GM12878 (cell line): ENCODE data around the gene SEC63. TPM values are rescaled to one million over a fixed set of nuclear protein-coding genes. Genes with fewer than 3 reads are reported as not detected.

Experiments
- ATAC-seq: fragments of 200-7000 bp; cut with Tn5 transposase; 3 replicates; pipeline ENCODE4 v1.9.1; 2020; ENCODE audit warnings: mild to moderate bottlenecking, moderate library complexity
- BruUV-seq: library from RNA; stranded (reverse); fragments of 400-500 nt; replicated peaks from 2 replicates; lab custom pipeline; 2021; lab: Mats Ljungman, UMichigan
- CTCF ChIA-PET: fragments of 300-600 bp; sonication (Branson Sonifier 250); formaldehyde crosslinking; extraction: SDS; loops from one replicate; lab custom pipeline; 2021; ENCODE audit warnings: inconsistent platforms; lab: Yijun Ruan, JAX
- POLR2A ChIA-PET: fragments of 350-600 bp; formaldehyde crosslinking; extraction: SDS; loops from one replicate; lab custom pipeline; 2021; ENCODE audit warnings: inconsistent platforms; lab: Charles Lee
- RAD21 ChIA-PET: fragments of 300-600 bp; sonication (Branson Sonifier 250); formaldehyde crosslinking; loops from one replicate; lab custom pipeline; 2023; ENCODE audit warnings: antibody characterized with exemption; ENCODE audit not compliant: unreplicated experiment; lab: Charles Lee
- SMC1A ChIA-PET: fragments of 300-600 bp; sonication (Branson Sonifier 250); formaldehyde crosslinking; loops from one replicate; lab custom pipeline; 2023; ENCODE audit not compliant: unreplicated experiment, uncharacterized antibody; lab: Charles Lee
- DNase-seq: peaks from one replicate; pipeline ENCODE4 v3.0.0-alpha.2; 2011; ENCODE audit warnings: low read depth, low spot score
- FAIRE-seq: peaks from 3 replicates; lab custom pipeline; 2011; peaks lifted over from hg19 to GRCh38; lab: Jason Lieb, UNC
- H2AFZ ChIP-seq: 2 replicates; pipeline ENCODE4 v1.6.0; 2011; ENCODE audit warnings: low read depth, low read length, control low read depth; ENCODE audit not compliant: control insufficient read depth
- H3K27ac ChIP-seq: 2 replicates; pipeline ENCODE4 v1.5.1; 2011; ENCODE audit warnings: control low read depth; ENCODE audit not compliant: control insufficient read depth, insufficient read depth
- H3K27me3 ChIP-seq, 2 experiments: replicated peaks in 1 of 2; 2 replicates each; pipeline versions ENCODE4 v1.6.0 to v1.6.1; 2011; ENCODE audit warnings: low read length in 1 of 2; ENCODE audit not compliant: control insufficient read depth in 2 of 2, insufficient read depth in 2 of 2
- H3K36me3 ChIP-seq, 2 experiments: 2 replicates each; pipeline ENCODE4 v1.5.1; 2011; ENCODE audit warnings: low read length in 1 of 2; ENCODE audit not compliant: control insufficient read depth in 2 of 2, insufficient read depth in 2 of 2
- H3K4me1 ChIP-seq: 2 replicates; pipeline ENCODE4 v1.6.1; 2011; ENCODE audit warnings: mild to moderate bottlenecking, low read length, moderate library complexity, mixed read lengths; ENCODE audit not compliant: control insufficient read depth, insufficient read depth
- H3K4me2 ChIP-seq: 2 replicates; pipeline ENCODE4 v1.6.0; 2011; ENCODE audit warnings: control low read depth; ENCODE audit not compliant: control insufficient read depth, insufficient read depth
- H3K4me3 ChIP-seq: fragments of 200-600 bp; sonication (generic); 2 replicates; pipeline ENCODE4 v1.5.1; 2016
- H3K79me2 ChIP-seq: 2 replicates; pipeline ENCODE4 v1.6.0; 2011; ENCODE audit warnings: low read length; ENCODE audit not compliant: control insufficient read depth, insufficient read depth
- H3K9ac ChIP-seq: 2 replicates; pipeline ENCODE4 v1.8.0; 2011; ENCODE audit warnings: low read length, control low read depth, mixed read lengths; ENCODE audit not compliant: control insufficient read depth, insufficient read depth
- H3K9me3 ChIP-seq: replicated peaks from 3 replicates; pipeline ENCODE4 v1.5.1; 2011; ENCODE audit warnings: mild to moderate bottlenecking, low read length; ENCODE audit not compliant: control insufficient read depth, insufficient read depth
- H4K20me1 ChIP-seq: 2 replicates; pipeline ENCODE4 v1.6.0; 2011; ENCODE audit not compliant: control insufficient read depth, insufficient read depth
- FOS ChIP-seq: IDR thresholded peaks from 3 replicates; pipeline ENCODE4 v1.6.1; 2011; ENCODE audit warnings: borderline replicate concordance; ENCODE audit not compliant: insufficient read length; ENCODE audit errors: extremely low read depth
- FOXK2 ChIP-seq: fragments of 450-650 bp; IDR thresholded peaks from 2 replicates; pipeline ENCODE4 v1.6.1; 2017; ENCODE audit warnings: mild to moderate bottlenecking, moderate library complexity
- JUNB ChIP-seq: IDR thresholded peaks from 2 replicates; pipeline ENCODE4 v1.6.1; 2016; ENCODE audit warnings: antibody characterized with exemption, mild to moderate bottlenecking
- MEF2A ChIP-seq: IDR thresholded peaks from 2 replicates; pipeline ENCODE4 v1.6.1; 2011; ENCODE audit warnings: low read depth, mild to moderate bottlenecking, low read length, moderate library complexity; ENCODE audit not compliant: insufficient read depth
- PAX8 ChIP-seq: fragments of 450-650 bp; IDR thresholded peaks from 2 replicates; pipeline ENCODE4 v1.6.1; 2017; ENCODE audit warnings: mild to moderate bottlenecking, moderate library complexity
- POLR2AphosphoS2 ChIP-seq: IDR thresholded peaks from 2 replicates; pipeline ENCODE4 v1.6.1; 2011; ENCODE audit warnings: low read depth, mild to moderate bottlenecking, low read length, improper control_type of control experiment, moderate library complexity
- RUNX3 ChIP-seq: IDR thresholded peaks from 2 replicates; pipeline ENCODE4 v1.6.1; 2012; ENCODE audit warnings: low read length, inconsistent platforms
- SMAD5 ChIP-seq: IDR thresholded peaks from 2 replicates; pipeline ENCODE4 v1.6.1; 2016; ENCODE audit warnings: antibody characterized with exemption, low read depth
- SREBF2 ChIP-seq: IDR thresholded peaks from 2 replicates; pipeline ENCODE4 v1.6.1; 2012; ENCODE audit warnings: mild to moderate bottlenecking, low read length
- ZNF207 ChIP-seq: fragments of 450-650 bp; IDR thresholded peaks from 2 replicates; pipeline ENCODE4 v1.6.1; 2014; ENCODE audit warnings: antibody characterized with exemption, mild to moderate bottlenecking, borderline replicate concordance
- WGBS: methylation state at CpG from one replicate; pipeline ENCODE4 v1.1.6; 2016; ENCODE audit warnings: low lambda C conversion rate; ENCODE audit not compliant: insufficient replicate concordance, insufficient coverage; ENCODE audit errors: missing lambda C conversion rate; 5-methylcytosine and 5-hydroxymethylcytosine counted together
- in situ Hi-C: fragments of 300-500 bp; cut with MboI; formaldehyde crosslinking; loops from 9 replicates; pipeline ENCODE4 v1.14.3; 2018; ENCODE audit warnings: mixed read lengths
- intact Hi-C: fragments of 100-400 bp; cut with micrococcal nuclease; formaldehyde crosslinking; loops from one replicate; pipeline ENCODE4 v1.14.2; 2022; ENCODE audit not compliant: unreplicated experiment
- polyA plus RNA-seq, 11 experiments: library from polyadenylated mRNA; depleted of rRNA in 4 of 11; unstranded in 6 of 11; stranded (reverse) in 5 of 11; fragments of >200 nt; fragmentation: Nextera tagmentation in 4 of 11; fragmentation: Illumina TruSeq in 1 of 11; extraction: Ambion mirVana in 4 of 11; extraction: Trizol in 1 of 11; gene quantifications; 1 replicate in 1 of 11; 2 replicates in 10 of 11; pipeline versions ENCODE4 v1.2.1 to v1.2.3, GENCODE V29; 2011 to 2016; ENCODE audit warnings: inconsistent platforms in 2 of 11, missing spikeins in 2 of 11, low read depth in 1 of 11
- total RNA-seq, 4 experiments: library from RNA; depleted of rRNA in 3 of 4; stranded (reverse); fragments of >200 nt in 3 of 4; fragmentation: Illumina TruSeq in 1 of 4; extraction: Trizol in 1 of 4; gene quantifications; 2 replicates each; pipeline versions ENCODE4 v1.2.1 to v1.2.3, GENCODE V29; 2013 to 2021
- TF ChIP-seq, protein P1 (sequence below): IDR thresholded peaks from 2 replicates; pipeline ENCODE4 v1.6.1; 2012; ENCODE audit warnings: low read depth, low read length, improper control_type of control experiment
- TF ChIP-seq, protein P2 (sequence below): IDR thresholded peaks from 2 replicates; pipeline ENCODE4 v1.6.1; 2011; ENCODE audit warnings: borderline replicate concordance, low read depth, mild to moderate bottlenecking, moderate library complexity, low read length; ENCODE audit not compliant: insufficient read depth, poor library complexity, severe bottlenecking

The SEC63 gene
- total and polyA plus RNA-seq, 10 of the 15 experiments (the other 5 are each of a cell fraction or from before 2014, with no cell fraction given) = 10.1 to 87.0 (median 34.3) TPM

DNA sequence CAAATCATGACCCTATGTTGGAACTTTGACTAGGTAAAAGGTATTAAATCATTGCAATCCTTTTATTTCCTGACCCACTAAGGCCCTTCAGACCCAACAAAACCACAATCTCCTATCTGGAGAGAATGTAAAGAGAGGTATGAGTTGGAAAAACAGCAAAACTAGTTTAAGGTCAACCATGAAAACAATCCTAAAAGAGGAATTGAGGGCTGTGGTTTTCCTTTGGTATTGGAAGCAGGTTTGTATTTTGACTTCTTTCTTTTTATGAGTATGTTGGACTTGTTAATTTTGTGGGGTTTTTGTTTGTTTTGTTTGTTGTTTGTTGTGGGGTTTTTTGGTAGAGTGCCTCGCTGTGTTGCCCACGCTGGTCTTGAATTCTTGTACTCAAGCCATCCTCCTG is 4.7 kb upstream of the SEC63 start:
- CTCF ChIA-PET = no interaction called here
- DNase-seq (no peak), FAIRE-seq (no peak), ATAC-seq (no peak)
- H3K4me2 ChIP-seq = no peak overlapping the region
- no peak overlapping the region for H3K4me3 ChIP-seq
- H3K9ac ChIP-seq = no peak overlapping the region
- no peaks in the 10 kb centered on the region for H4K20me1 ChIP-seq
- no peak overlapping the region for H3K27ac ChIP-seq
- BruUV-seq = no TSS peak
- H2AFZ ChIP-seq = no peak overlapping the region
- WGBS = 64% methylated on average over 2 of the region's 2 CpGs
- intact Hi-C loops (no loop called here), in situ Hi-C loops (no loop called here)
- SMC1A ChIA-PET = no interaction called here
- POLR2A ChIA-PET = no interaction called here
- H3K79me2 ChIP-seq = peaks cover 3% of the 10 kb centered on the region
- no peaks in the 10 kb centered on the region for H3K9me3 ChIP-seq
- no peaks in the 10 kb centered on the region for H3K27me3 ChIP-seq
- TF ChIP-seq ZNF207 (no peak), JUNB (no peak), PAX8 (no peak), MEF2A (no peak), SREBF2 (no peak), SMAD5 (no peak), POLR2AphosphoS2 (no peak)
- TF ChIP-seq, protein P1, sequence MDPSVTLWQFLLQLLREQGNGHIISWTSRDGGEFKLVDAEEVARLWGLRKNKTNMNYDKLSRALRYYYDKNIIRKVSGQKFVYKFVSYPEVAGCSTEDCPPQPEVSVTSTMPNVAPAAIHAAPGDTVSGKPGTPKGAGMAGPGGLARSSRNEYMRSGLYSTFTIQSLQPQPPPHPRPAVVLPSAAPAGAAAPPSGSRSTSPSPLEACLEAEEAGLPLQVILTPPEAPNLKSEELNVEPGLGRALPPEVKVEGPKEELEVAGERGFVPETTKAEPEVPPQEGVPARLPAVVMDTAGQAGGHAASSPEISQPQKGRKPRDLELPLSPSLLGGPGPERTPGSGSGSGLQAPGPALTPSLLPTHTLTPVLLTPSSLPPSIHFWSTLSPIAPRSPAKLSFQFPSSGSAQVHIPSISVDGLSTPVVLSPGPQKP = no peak
- no peaks in the 10 kb centered on the region for H3K4me1 ChIP-seq
- RAD21 ChIA-PET = no interaction called here
- H3K36me3 ChIP-seq = no peaks in the 10 kb centered on the region

DNA sequence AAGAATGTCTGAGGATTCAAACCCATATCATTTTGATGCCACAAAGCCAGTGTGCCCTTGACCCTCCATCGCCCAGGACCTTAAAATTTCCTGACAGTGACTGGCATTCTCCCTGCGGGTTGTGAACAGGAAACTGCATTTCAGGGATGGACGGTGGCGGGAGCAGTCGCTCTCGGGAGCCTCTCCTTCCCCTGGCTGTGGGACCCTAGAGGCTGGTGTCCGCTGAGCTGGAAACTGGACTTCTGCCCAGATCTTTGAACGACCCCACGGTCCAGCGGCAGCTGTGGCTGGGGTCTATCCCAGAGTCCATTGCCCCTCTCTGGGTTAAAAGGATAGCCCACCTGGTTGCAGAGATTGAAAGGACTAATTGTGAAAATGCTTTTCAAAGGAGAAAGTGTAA is 1.4 kb upstream of the SEC63 start:
- H3K4me2 ChIP-seq = no peak overlapping the region
- no peaks in the 10 kb centered on the region for H3K9me3 ChIP-seq
- H3K27me3 ChIP-seq = no peaks in the 10 kb centered on the region
- ChIA-PET SMC1A (no interaction called here), POLR2A (no interaction called here), CTCF (interaction anchor here (0.9 kb wide), 1 partner anchor 20 kb away, joined by 3 read pairs; no protein-coding TSS in a partner anchor), RAD21 (no interaction called here)
- no peak overlapping the region for H3K27ac ChIP-seq
- no peaks in the 10 kb centered on the region for H4K20me1 ChIP-seq
- no peak overlapping the region for H3K9ac ChIP-seq
- H3K36me3 ChIP-seq = peaks cover 0 to 5% of the 10 kb centered on the region in 2 experiments; a peak in 1 of 4 replicates
- H2AFZ ChIP-seq = no peak overlapping the region
- no peaks in the 10 kb centered on the region; the same call in 1 of the 2 replicates for H3K4me1 ChIP-seq
- no peak overlapping the region for H3K4me3 ChIP-seq
- no TSS peak for BruUV-seq
- in situ Hi-C loops (no loop called here), intact Hi-C loops (loop anchor here (5.0 kb wide), 1 partner anchor 1413 kb away; no protein-coding TSS in a partner anchor)
- FAIRE-seq (no peak), ATAC-seq (no peak), DNase-seq (no peak)
- 73% methylated on average over 10 of the region's 10 CpGs for WGBS
- H3K79me2 ChIP-seq = peaks cover 36% of the 10 kb centered on the region
- TF ChIP-seq FOS (no peak), RUNX3 (no peak), FOXK2 (no peak)
- TF ChIP-seq, protein P2, sequence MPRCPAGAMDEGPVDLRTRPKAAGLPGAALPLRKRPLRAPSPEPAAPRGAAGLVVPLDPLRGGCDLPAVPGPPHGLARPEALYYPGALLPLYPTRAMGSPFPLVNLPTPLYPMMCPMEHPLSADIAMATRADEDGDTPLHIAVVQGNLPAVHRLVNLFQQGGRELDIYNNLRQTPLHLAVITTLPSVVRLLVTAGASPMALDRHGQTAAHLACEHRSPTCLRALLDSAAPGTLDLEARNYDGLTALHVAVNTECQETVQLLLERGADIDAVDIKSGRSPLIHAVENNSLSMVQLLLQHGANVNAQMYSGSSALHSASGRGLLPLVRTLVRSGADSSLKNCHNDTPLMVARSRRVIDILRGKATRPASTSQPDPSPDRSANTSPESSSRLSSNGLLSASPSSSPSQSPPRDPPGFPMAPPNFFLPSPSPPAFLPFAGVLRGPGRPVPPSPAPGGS = no peak
